ENCODE data around the gene SPATA9.

The SPATA9 gene, protein sequence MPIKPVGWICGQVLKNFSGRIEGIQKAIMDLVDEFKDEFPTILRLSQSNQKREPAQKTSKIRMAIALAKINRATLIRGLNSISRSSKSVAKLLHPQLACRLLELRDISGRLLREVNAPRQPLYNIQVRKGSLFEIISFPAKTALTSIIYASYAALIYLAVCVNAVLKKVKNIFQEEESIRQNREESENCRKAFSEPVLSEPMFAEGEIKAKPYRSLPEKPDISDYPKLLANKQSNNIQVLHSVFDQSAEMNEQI

GRCh38 chr5:95682891-95683290 lies at the start of gene SPATA9:
Gene SPATA9, minus strand, starts transcription at chr5:95682991. Its CDS starts 137 bp downstream, at chr5:95682854.
- no peak for FAIRE-seq

DNA sequence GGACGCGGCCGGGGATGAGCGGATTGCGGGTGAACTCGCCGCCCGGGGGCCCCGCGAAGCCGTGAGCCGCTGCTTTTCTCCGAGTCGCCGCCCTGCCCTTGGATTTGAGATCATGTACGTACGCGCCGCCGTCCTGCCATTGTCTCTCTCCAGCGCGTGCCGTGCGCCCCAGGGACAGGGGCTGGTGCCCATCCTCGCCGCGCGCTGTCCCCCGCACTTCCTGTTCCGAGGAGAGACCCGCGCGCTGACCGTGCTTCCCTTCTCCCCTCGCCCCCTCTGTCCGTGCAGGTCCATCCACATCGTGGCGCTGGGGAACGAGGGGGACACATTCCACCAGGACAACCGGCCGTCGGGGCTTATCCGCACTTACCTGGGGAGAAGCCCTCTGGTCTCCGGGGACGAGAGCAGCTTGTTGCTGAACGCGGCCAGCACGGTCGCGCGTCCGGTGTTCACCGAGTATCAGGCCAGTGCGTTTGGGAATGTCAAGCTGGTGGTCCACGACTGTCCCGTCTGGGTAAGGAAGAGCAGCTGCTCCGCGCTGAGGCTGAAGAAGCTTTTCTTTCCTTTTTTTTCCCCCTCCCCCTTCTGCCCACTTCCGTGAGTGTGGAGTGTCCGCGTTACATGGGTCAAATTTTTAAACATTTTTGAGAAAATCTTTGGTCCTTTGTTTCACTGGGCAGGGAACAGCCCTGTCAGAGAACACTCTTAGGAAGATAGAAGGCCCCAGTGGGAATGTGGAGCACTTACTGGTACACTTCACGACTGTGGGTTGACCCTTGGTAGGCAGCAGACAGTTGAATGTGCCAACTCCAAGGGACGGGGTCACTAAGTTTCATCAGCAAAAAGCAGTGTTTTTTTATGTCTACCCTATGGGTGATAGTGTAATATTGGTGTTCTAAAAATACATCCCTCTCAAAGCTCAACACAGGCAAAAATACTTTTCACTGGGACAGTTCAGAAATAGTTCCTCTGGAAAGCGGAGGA lies 49.1 kb upstream of the SPATA9 start:
- DNase-seq (ENCODE audit: insufficient read length, low spot score): no peak
- peak; percentile 73 for FAIRE-seq

More at GRCh38 chr5:95682891-95683290, at the start of gene SPATA9:
- DNase-seq (ENCODE audit: insufficient read length, low spot score): no peak

- peak; percentile 74 for FAIRE-seq
- DNase-seq (ENCODE audit: insufficient read length, low spot score): no peak
Observed at GRCh38 chr5:95730730-95731570, 48.2 kb upstream of the SPATA9 start, which contains the start of gene RHOBTB3. Gene RHOBTB3, plus strand, starts transcription at chr5:95731336. Its CDS starts 347 bp downstream, at chr5:95731683.

DNA sequence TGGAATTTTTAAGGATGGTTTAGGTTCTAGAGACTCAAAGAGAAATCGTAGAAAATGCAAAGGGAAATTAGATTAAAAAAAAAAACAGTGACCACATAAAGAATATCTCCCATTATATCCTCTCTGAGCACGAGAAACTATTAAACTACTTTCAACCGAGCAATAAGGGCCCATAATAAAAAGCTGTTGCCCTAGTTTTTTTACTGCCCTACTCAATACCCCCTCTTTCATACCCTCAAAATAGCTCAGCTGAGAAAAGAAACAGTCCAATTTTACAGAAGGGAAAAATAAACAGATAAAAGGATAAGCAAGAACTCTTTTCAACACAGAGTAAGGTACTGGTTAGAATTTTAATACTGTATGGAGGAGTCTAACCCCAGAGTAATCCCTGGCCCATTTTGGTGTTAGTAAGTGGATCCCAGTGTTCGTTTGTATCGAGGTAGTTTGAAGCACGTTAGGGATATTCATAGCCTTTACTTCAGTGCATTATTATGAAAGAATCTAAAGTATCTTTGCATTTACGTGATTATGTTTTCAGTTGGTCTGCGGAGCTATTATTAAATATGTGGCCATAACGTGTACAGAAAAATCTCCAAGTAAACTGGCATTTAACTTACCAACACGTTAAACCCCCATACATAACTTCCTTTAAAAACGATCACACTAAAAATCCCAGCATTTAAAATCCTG lies 47.4 kb upstream of the SPATA9 start:
- DNase-seq (ENCODE audit: insufficient read length, low spot score) (no peak), FAIRE-seq (peak; percentile 31)

DNA sequence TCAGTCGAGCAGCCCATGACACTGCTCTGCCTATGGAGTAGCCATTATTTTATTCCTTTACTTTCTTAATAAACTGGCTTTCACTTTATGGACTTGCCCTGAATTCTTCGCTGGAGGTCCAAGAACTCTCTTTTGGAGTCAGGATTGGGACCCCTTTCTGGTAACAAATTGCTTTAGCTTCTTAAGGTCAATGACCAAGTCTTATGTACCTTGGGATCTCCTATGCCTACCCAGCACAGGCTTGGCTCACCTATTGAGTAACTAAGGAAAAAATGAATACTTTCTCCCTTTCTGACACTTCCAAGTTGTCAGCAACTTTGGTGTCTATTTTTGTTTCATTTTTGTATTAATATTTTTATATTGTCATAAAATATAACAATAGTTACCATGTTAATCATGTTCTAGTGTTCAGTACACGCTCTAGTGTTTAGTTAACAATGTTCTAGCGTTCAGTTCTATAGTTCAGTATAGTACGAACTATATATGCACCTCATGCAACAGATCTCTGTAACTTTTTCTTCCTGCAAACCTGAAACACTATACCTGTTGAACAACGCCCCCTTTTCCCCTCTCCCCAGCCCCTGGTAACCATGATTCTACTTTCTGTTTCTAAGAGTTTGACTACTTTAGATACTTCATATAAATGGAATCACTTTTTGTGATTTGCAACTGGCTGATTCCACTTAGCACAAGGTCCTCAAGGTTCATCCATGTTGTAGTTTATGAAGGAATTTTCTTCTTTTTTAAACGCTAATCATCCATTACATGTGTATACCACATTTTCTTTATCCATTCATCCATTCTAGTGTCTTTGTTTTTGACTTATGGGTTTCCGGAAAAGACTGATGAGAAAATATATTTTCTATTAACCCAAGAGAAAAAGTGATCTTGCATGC lies 46.6 kb upstream of the SPATA9 start:
- DNase-seq (ENCODE audit: insufficient read length, low spot score): no peak
- no peak for FAIRE-seq

- no peak for FAIRE-seq
- DNase-seq (ENCODE audit: insufficient read length, low spot score): no peak
Observed at GRCh38 chr5:95728494-95729114, 45.8 kb upstream of the SPATA9 start.

DNA sequence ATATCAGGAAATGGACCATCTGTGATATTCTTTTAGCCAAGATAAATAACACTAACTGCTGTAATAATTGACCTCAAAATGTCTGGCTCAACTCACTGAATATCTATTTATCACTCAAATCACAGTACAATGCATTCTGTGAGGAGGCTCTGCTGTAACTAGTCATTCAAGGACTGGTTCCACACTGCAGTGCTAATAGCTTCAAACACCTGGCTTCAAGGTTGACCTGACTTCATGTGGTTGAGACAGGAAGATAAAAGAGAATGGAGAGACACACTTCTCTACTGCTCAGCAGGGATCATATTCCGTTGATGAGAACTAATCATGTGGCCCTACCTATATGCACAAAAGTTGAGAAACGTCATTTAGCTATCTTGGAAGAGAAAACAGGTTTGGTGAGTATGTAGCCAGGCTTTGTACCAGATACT lies 45.0 kb upstream of the SPATA9 start:
- DNase-seq (ENCODE audit: insufficient read length, low spot score) (no peak), FAIRE-seq (peak; percentile 70)

DNA sequence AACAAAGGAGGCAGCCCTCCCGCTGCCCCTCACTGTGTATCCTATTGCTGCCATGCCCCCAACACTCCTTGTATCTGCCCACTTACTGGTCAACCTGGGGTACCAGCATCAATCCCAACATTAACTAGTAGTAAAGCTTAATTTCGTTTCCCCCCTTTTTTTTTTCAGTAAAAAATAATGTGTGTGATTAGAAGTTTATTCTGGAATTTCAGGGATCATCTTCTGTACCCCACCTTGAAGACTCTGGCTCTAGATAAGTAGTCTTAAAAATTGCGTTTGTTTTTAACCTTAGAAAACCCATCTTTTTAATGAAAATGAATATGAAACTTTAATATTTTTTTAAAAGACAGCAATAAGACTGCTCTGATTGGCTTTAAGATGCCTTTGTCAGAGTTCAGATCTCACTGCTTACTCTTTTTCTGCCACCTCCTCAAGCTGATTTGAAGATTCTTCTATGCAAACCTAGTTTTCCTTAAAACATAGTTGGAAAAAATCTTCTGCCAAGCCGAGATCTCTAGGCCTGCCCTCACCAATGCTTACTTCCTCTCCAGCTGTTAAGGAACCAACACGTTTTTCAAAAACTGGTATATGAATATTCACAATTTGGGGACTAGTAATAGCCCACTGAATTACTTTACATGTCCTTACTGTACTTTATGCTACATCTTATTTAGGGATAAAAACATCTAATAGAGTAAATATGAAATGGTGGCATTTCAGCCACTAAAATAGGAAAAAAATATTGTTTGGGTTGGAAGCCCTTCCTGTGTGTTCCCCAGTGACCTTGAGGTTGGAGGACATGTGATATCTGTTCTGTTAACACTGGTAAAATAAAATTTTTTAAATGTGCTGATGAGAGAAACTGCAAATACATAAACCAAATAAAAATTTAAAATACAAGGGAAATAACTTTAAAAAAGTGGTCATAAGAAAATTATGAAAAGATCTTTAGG lies 44.3 kb upstream of the SPATA9 start:
- FAIRE-seq (no peak), DNase-seq (ENCODE audit: insufficient read length, low spot score) (no peak)

- peak; percentile 77 for FAIRE-seq
Observed at GRCh38 chr5:95725937-95726810, 43.4 kb upstream of the SPATA9 start.

GRCh38 chr5:95725071-95725820 lies 42.5 kb upstream of the SPATA9 start:
- DNase-seq (ENCODE audit: insufficient read length, low spot score) (no peak), FAIRE-seq (no peak)

More at GRCh38 chr5:95725937-95726810, 43.4 kb upstream of the SPATA9 start:
- no peak for DNase-seq (ENCODE audit: insufficient read length, low spot score)

DNA sequence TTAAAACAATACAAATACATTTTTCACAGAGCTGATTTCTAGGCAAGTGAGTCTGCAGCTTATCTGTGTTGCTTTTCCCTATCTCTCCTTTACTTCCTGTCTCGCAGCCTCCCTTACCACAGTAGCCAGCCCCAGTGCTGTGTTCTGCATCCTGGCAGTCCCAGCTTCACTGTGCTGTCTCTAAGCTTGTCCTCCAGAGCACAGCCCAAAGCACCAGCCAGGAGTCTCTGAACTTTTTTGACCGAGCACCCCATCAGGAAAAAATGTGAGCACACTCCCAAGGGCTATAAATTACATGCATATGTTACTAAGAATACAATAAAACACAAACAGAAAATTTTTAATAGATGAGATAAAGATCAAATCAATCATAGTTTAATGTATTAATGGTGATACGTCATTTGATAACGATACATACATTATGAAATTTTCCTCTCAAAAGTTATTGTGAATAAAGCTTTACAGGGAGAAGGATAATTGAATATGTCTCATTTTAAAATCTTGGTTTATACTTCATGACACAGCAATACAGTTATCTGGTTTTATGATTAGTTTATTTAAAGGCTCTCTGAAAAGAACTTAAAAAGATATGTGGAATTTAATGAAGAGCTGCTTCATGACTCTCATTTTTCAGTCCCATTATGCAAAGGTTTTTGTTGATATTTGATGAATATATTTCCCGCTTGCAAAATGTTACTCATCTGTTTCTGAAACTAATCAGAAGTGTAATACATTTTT lies 41.0 kb upstream of the SPATA9 start:
- DNase-seq (ENCODE audit: insufficient read length, low spot score) (no peak), FAIRE-seq (no peak)

- peak; percentile 18 for FAIRE-seq
- DNase-seq (ENCODE audit: insufficient read length, low spot score): no peak
Observed at GRCh38 chr5:95721582-95722295, 38.9 kb upstream of the SPATA9 start.

DNA sequence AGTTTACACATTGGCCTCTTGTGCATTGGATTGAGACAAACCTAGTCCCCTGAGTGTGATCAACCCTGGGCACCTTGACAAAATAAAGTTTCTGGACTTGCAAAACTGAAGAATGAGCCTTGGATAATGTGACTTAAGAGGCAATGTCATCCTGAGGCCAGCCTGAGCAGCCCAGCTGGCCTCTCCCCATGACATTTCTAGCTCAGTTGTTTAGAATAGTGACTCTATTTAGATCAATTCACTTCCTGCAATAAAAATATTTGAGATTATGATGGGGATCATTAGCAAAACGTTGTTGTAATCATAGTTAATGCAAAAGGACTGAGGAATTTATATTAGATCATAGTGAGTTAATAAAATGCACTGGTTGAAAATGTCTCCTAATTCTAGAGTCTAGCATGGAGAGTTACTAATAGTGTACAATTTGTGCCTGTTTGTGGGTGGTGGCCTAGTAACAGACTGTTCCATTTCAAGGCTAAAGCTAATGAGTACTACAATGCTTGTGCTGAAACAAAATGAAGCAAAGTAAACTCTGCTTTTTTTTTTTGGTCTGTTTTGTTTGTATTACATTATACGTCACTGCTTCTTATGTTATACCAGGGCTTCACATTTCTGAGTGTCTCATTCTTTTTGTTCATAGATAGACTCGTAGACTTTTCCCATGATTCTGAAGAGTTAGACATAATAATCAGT lies 37.4 kb upstream of the SPATA9 start:
- no peak for FAIRE-seq
- no peak for DNase-seq (ENCODE audit: insufficient read length, low spot score)

- FAIRE-seq: peak; percentile 40
- DNase-seq (ENCODE audit: insufficient read length, low spot score): no peak
Observed at GRCh38 chr5:95718738-95719137, 35.9 kb upstream of the SPATA9 start.

Data from GM19239 (cell line).